ENCODE data around the gene DOCK11.

- TF ChIP-seq, protein P1, sequence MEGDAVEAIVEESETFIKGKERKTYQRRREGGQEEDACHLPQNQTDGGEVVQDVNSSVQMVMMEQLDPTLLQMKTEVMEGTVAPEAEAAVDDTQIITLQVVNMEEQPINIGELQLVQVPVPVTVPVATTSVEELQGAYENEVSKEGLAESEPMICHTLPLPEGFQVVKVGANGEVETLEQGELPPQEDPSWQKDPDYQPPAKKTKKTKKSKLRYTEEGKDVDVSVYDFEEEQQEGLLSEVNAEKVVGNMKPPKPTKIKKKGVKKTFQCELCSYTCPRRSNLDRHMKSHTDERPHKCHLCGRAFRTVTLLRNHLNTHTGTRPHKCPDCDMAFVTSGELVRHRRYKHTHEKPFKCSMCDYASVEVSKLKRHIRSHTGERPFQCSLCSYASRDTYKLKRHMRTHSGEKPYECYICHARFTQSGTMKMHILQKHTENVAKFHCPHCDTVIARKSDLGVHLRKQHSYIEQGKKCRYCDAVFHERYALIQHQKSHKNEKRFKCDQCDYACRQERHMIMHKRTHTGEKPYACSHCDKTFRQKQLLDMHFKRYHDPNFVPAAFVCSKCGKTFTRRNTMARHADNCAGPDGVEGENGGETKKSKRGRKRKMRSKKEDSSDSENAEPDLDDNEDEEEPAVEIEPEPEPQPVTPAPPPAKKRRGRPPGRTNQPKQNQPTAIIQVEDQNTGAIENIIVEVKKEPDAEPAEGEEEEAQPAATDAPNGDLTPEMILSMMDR (IDR thresholded peaks at IDR 0.05; ENCODE audit: borderline replicate concordance, extremely low read depth, low read length, poor library complexity, severe bottlenecking): no peak
- TF ChIP-seq EZH2 (IDR thresholded peaks at IDR 0.05; ENCODE audit: borderline replicate concordance, low read depth, low read length, severe bottlenecking): no peak
These were observed 31.1 kb upstream of the DOCK11 start for GRCh38 chrX:118464501-118464900.

Data from DND-41 (cell line).